Coronary artery (tissue), 2 donors: Measurements from ENCODE around the gene HS3ST4.

Experiments used
- DNase-seq: peaks from one replicate; pipeline ENCODE4 v3.0.0-alpha.2; 2017; ENCODE audit warnings: low spot score
- H3K27ac ChIP-seq, 2 donors: fragments of 200-600 bp; sonication (generic); one replicate each; pipeline ENCODE4 v1.5.1; 2016 to 2019
- H3K4me3 ChIP-seq: fragments of 200-600 bp; sonication (generic); 2 replicates; pipeline ENCODE4 v1.5.1; 2016; ENCODE audit warnings: mild to moderate bottlenecking, moderate library complexity
- TF ChIP-seq, protein P1 (sequence below): fragments of 200-600 bp; sonication (generic); IDR thresholded peaks from one replicate; pipeline ENCODE4 v1.5.1; 2019; ENCODE audit warnings: antibody characterized with exemption

The HS3ST4 gene

GRCh38 chr16:25691519-25692091 is at the start of gene HS3ST4:
Gene HS3ST4, plus strand, starts transcription at chr16:25691959.
- H3K27ac ChIP-seq: no peak within 1 kb of the TSS
- peak within 1 kb of the TSS; percentile 66 for H3K4me3 ChIP-seq
- TF ChIP-seq, protein P1, sequence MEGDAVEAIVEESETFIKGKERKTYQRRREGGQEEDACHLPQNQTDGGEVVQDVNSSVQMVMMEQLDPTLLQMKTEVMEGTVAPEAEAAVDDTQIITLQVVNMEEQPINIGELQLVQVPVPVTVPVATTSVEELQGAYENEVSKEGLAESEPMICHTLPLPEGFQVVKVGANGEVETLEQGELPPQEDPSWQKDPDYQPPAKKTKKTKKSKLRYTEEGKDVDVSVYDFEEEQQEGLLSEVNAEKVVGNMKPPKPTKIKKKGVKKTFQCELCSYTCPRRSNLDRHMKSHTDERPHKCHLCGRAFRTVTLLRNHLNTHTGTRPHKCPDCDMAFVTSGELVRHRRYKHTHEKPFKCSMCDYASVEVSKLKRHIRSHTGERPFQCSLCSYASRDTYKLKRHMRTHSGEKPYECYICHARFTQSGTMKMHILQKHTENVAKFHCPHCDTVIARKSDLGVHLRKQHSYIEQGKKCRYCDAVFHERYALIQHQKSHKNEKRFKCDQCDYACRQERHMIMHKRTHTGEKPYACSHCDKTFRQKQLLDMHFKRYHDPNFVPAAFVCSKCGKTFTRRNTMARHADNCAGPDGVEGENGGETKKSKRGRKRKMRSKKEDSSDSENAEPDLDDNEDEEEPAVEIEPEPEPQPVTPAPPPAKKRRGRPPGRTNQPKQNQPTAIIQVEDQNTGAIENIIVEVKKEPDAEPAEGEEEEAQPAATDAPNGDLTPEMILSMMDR: no peak
- no peak for DNase-seq

DNA sequence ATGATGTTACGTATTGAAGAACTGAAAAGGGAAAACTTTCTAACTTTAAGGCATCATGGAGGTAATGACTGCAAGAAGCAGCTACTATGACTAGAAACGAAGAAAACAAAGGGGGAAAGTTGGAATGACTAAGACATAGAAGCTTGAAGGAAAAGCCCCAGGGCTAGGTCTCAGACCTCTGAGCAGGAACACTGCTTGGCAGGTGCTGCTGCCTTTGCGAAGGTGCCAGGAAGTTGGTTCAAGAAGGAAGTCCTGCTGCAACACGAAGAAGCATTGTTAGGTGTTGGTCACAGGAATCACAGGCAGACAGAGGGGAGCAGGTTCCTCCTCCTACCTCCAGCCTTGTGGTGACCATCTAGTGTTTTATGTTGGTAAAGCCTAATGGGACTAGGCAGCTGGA is 48.1 kb upstream of the HS3ST4 start:
- Histone ChIP-seq H3K4me3 (no peak overlapping the region), H3K27ac (no peak overlapping the region)
- no peak for DNase-seq
- TF ChIP-seq, protein P1: no peak

GRCh38 chr16:25656639-25657038 is 35.1 kb upstream of the HS3ST4 start:
- no peak for DNase-seq
- TF ChIP-seq, protein P1: no peak
- Histone ChIP-seq H3K27ac (no peak overlapping the region), H3K4me3 (no peak overlapping the region)

DNA sequence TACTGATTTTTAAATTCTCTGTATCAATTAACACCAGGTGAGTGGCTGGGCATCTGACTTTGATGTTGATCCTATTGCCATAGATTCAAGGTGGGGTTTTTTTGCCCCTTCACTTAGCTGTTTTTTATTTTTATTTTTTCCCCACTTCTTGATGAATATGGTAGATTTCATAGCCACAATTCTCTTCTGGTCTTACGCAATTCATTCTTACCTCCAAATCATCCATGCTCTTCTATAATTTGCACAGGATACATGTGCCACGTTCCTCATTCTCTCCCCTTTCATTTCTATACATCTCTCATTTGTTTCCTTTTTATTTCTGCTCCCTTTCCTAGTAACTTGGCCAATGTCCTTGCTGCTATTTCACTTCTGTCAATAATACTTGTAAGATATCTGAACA is 14.9 kb upstream of the HS3ST4 start:
- TF ChIP-seq, protein P1: no peak
- Histone ChIP-seq H3K4me3 (no peak overlapping the region), H3K27ac (no peak overlapping the region)
- no peak for DNase-seq

GRCh38 chr16:25679511-25679910 is 12.2 kb upstream of the HS3ST4 start:
- no peak overlapping the region for H3K27ac ChIP-seq
- TF ChIP-seq, protein P1: no peak
- H3K4me3 ChIP-seq: no peak overlapping the region
- no peak for DNase-seq

GRCh38 chr16:25689137-25689836 is 2.5 kb upstream of the HS3ST4 start:
- TF ChIP-seq, protein P1: no peak
- DNase-seq: no peak
- Histone ChIP-seq H3K4me3 (no peak overlapping the region), H3K27ac (no peak overlapping the region)

DNA sequence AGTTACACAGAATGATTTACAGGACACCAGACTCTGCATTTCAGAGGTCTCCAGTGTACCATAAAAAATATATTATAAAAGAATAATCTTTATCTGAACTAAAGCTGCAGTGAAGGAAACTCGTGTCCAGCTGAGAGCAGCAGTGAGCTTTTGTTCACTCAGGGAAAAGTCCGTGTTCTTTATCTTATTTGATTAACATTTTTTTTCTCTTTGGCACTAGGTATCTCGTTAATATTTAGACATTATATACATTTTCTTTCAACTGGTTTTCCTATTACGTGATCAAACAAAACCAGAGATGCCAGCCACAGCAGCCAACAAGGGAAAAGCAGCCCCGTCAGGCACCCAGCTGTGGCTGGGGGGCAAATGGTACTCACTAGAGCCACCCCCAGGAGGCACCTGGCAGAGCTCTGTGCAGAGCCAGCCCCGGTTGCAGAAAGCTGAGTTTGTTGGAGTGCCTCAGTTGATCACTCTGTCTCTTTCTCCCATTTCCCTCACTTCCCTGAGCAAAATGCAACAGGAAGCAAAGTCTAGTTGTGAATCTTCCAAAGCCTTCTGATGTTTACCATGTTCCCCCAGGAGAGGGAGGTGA is 1.1 kb upstream of the HS3ST4 start:
- TF ChIP-seq, protein P1: no peak
- Histone ChIP-seq H3K27ac (no peak overlapping the region), H3K4me3 (no peak overlapping the region)
- DNase-seq: no peak
